GM10248 (cell line): Measurements from ENCODE around the gene CAPN10.

Experiments
- CTCF ChIA-PET: fragments of 300-600 bp; sonication (Branson Sonifier 250); formaldehyde crosslinking; extraction: SDS; loops from one replicate; lab custom pipeline; 2021; ENCODE audit warnings: antibody characterized with exemption; lab: Yijun Ruan, JAX
- POLR2A ChIA-PET: fragments of 350-650 bp; sonication (Branson Sonifier 250); formaldehyde crosslinking; extraction: SDS; loops from one replicate; lab custom pipeline; 2020; ENCODE audit warnings: antibody characterized with exemption; lab: Yijun Ruan, JAX
- DNase-seq: peaks from one replicate; pipeline ENCODE4 v3.0.0; 2012; ENCODE audit errors: extremely low spot score
- TF ChIP-seq, protein P1 (sequence below): IDR thresholded peaks from 2 replicates; pipeline ENCODE4 v1.5.1; 2012; ENCODE audit warnings: mild to moderate bottlenecking, low read depth; ENCODE audit errors: extremely low read depth, missing control alignments, control extremely low read depth

The CAPN10 gene

DNA sequence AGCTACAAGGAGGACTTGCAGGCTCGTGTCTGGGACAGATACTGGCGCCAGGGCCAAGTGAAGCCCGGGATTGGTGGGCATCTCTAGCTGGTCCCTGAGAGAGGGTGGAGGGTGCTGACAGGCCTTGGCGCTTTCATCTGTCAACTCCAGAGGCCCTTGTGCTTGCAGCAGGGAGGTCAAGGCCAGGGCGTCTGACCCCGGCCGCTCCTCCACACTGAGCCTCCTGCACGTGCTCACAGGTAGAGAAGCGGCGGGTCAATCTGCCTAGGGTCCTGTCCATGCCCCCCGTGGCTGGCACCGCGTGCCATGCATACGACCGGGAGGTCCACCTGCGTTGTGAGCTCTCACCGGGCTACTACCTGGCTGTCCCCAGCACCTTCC, 9.5 kb downstream of the CAPN10 start:
- CTCF ChIA-PET: interaction anchor here (1.3 to 1.4 kb wide), 2 partner anchors 9 to 82 kb away, joined by 4 to 6 read pairs; no protein-coding TSS in a partner anchor
- POLR2A ChIA-PET: no interaction called here

DNA sequence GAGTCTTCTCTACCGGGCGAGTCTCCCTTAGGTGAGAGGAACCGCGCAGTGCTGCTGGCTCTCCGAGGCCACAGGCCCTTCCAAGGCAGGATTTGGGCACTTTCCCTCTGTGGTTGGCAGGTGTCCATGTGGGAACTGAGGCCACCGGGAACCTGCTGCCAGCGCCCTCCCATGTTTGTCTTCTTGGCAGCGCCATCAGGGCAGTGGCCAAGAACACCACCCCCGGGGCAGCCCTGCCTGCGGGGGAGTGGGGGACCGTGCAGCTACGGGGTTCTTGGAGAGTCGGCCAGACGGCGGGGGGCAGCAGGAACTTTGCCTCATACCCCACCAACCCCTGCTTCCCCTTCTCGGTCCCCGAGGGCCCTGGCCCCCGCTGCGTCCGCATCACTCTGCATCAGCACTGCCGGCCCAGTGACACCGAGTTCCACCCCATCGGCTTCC, 10.0 kb downstream of the CAPN10 start:
- CTCF ChIA-PET: interaction anchor here (1.3 to 1.4 kb wide), 2 partner anchors 9 to 82 kb away, joined by 4 to 6 read pairs; no protein-coding TSS in a partner anchor
- TF ChIP-seq, protein P1, sequence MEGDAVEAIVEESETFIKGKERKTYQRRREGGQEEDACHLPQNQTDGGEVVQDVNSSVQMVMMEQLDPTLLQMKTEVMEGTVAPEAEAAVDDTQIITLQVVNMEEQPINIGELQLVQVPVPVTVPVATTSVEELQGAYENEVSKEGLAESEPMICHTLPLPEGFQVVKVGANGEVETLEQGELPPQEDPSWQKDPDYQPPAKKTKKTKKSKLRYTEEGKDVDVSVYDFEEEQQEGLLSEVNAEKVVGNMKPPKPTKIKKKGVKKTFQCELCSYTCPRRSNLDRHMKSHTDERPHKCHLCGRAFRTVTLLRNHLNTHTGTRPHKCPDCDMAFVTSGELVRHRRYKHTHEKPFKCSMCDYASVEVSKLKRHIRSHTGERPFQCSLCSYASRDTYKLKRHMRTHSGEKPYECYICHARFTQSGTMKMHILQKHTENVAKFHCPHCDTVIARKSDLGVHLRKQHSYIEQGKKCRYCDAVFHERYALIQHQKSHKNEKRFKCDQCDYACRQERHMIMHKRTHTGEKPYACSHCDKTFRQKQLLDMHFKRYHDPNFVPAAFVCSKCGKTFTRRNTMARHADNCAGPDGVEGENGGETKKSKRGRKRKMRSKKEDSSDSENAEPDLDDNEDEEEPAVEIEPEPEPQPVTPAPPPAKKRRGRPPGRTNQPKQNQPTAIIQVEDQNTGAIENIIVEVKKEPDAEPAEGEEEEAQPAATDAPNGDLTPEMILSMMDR: no peak
- DNase-seq: no peak
- POLR2A ChIA-PET: no interaction called here

More for the DNA sequence above, 9.5 kb downstream of the CAPN10 start:
- TF ChIP-seq, protein P1: no peak
- no peak for DNase-seq

DNA sequence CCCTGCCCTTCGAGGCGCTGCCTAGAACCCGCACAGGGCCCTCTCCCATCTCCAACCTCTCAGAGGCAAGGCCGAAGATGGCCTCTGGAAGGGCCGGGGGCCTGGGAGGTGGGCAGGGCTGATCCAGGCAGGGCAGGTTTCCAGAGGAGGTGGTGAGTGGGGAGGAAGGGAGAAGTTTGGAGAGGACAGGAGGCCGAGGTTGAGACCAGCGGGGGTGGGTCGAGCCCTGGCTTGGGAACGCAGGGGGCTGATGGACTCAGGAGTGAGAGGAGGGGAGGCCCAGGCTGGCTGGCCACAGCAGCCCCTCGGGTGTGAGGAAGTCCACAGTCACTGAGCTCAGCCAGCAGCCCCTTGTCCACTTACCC, 10.5 kb downstream of the CAPN10 start:
- ChIA-PET CTCF (interaction anchor here (1.6 kb wide), 1 partner anchor 12 kb away, joined by 5 read pairs; no protein-coding TSS in a partner anchor), POLR2A (no interaction called here)
- no peak for DNase-seq
- TF ChIP-seq, protein P1: no peak

DNA sequence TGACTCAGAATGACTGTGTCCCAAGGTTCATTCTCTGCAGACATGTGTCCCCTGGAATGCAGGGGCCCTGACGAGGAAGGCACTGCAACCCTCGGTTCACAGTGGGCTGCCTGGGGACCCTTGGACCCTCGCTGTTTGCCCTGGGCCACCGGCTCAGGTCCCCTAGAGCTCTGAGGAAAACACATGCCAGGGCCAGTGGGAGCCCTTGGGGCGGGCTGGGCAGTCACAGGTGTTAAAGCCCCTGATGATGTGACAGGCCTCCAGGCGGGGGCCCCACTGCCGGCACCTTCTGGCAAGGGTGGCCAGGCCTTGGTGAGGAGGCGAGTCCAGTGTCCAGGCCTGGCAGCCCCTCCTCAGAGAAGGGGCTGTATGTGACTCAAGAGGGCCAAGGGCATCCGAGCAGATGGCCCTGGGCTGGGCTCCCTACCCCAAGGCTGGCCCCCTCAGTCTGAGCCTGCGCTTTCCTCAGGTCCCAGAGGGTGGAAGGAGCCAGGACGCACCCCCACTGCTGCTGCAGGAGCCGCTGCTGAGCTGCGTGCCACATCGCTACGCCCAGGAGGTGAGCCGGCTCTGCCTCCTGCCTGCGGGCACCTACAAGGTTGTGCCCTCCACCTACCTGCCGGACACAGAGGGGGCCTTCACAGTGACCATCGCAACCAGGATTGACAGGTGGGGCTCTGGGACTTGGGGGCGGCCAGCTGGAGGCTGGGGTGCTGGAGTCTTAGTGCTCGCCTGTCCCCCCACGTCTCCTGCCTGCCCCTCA, 11.1 kb downstream of the CAPN10 start:
- ChIA-PET POLR2A (no interaction called here), CTCF (interaction anchor here (1.6 kb wide), 1 partner anchor 11 kb away, joined by 5 read pairs; no protein-coding TSS in a partner anchor)
- TF ChIP-seq, protein P1: no peak
- DNase-seq: no peak

DNA sequence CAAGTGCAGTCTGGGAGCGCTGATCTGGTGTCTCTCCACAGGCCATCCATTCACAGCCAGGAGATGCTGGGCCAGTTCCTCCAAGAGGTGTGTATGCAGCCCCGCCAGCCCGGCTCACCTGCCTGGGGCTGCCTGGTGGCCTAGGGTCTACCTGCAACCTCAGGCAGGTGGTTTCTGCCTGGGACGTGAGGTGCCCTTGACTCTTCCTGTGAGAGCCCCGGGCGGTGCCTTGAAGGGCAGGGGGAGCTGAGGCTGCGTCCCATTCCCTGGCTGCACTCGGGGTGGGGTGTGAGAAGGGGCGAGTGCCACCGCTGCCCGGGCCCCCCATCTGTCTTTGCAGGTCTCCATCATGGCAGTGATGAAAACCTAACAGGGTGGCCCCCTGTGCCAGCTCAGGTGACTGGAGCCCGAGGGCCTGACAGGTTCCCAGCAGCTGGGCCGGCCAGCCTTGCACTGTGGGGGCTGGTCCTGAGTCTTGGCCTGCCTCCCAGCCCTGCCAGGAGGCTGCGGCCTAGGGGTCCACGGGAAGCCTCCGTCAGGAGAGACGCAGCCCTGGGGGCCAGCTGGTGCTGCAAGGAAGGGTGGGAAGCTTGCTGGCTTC, 11.9 kb downstream of the CAPN10 start:
- ChIA-PET POLR2A (no interaction called here), CTCF (interaction anchor here (1.6 kb wide), 1 partner anchor 11 kb away, joined by 5 read pairs; no protein-coding TSS in a partner anchor)

DNA sequence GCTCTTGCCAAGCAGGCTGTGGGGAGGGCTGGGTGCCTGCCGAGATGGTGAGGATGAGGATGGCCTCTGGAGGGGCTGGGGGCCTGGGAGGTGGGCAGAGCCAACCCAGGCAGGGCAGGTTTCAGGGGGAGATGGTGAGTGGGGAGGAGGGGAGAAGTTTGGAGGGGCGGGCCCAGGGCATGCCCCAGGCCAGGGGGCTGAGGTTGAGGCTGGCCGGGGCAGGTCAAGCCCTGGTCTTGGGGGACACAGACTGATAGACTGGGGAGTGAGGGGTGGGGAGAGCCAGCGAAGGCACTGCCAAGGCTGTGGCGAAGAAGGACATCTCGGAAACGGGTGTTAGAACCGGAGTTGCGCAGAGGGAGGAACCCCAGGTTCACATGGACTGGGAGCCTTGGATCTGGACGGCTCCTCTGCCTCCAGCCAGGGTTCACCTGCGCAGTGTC, 12.6 kb downstream of the CAPN10 start:
- ChIA-PET POLR2A (no interaction called here), CTCF (no interaction called here)
- TF ChIP-seq, protein P1: no peak

More for the DNA sequence above, 11.9 kb downstream of the CAPN10 start:
- TF ChIP-seq, protein P1: no peak
- no peak for DNase-seq

More for the DNA sequence above, 12.6 kb downstream of the CAPN10 start:
- no peak for DNase-seq
